CD4-positive, alpha-beta T cell treated with Interleukin-4 for 4 hours (primary cell): ENCODE data around the gene AGBL4.
"Not testable (repeated sequence)": the region's sequence is repeated elsewhere in the genome, so short reads cannot be mapped to it uniquely, and the experiment has no call there.

ENCODE experiments used
- DNase-seq: peaks from one replicate; pipeline ENCODE4 v3.0.0-alpha.2; 2020

The AGBL4 gene

GRCh38 chr1:50023292-50024159 lies at the start of gene AGBL4:
Gene AGBL4 (minus strand): TSS chr1:50023954.
- no peak for DNase-seq

GRCh38 chr1:50066806-50067205 lies 43.1 kb upstream of the AGBL4 start:
- DNase-seq: no peak

DNA sequence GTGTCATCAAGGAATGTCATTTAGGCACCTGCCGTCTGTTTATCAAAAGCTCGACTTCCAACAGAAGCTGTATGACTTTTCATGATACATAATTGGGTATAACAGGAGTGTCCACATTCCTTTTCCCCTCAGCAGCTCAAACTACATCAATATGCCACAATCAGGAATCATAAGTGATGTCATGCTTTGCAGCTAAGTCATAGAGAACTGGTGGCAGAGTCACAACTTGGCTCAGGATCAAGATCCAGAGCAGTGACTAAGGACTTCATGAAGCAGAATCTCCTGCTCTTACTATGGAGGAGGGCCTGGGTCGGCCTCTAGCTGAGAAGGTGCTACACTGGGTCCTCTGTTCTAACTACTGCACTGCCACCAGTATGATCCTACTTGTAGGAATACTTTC lies 36.5 kb upstream of the AGBL4 start:
- DNase-seq: no peak

- DNase-seq: no peak
These were observed 25.0 kb upstream of the AGBL4 start for GRCh38 chr1:50048791-50049190.

DNA sequence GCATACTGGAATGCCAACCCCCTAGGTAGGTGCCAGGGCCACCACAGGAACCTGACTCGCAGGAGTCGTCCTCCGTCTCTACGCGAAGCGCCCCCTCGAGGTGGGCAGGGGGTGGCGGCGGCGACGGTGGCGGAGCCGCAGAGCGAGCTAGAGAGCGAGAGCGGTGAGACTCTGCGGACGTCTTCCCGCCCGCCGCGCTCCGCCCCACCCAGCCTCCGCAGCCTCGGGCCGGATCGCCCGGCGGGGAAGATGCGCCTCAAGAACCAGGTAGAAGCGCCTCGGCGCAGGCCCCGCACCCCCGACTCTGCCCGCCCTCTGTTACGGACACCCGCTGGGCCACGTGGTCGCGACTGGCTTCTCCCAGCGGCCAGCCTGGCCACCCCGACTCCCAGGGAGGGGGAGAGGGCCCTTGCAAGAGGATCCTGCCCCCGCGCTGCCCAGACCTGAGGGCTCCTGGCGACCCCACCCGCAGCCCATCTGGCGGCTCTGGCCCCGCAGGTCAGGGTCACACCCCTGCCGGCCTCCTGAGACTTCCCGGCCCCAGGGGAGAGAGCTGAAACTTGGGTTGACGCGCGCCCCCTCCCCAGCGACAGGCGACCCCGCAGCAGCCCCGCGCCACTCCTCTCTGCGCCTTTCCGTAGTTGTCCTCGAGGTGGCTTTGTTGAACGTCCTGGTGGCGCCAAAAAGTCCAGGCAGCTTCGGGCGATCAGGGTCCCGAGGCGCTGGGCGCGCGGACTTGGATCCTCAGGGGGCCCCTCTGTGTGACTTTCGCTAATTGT lies 24.4 kb upstream of the AGBL4 start:
- DNase-seq: no peak

DNA sequence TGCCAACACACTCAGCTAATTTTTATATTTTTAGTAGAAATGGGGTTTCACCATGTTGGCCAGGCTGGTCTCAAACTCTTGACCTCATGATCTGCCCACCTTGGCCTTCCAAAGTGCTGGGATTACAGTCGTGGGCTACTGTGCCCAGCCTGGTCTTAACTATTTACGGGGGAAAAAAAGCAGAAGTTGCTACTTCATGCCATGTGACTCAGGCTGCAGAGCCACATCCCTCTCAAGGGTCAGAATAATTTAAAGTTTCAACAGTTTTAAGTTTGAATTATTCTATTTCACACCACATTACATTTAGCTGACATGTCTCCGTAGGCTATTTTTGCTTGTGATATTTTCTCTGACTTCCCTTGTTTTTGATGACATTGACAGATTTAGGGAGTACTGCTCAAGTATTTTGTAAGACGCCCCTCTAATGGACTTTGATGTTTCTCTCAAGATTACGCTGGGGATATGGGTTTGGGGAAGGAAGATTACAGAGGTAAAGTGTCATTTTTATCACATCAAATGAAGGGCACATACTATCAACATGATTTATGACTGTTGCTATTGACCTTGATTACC lies 14.6 kb upstream of the AGBL4 start:
- no peak for DNase-seq

DNA sequence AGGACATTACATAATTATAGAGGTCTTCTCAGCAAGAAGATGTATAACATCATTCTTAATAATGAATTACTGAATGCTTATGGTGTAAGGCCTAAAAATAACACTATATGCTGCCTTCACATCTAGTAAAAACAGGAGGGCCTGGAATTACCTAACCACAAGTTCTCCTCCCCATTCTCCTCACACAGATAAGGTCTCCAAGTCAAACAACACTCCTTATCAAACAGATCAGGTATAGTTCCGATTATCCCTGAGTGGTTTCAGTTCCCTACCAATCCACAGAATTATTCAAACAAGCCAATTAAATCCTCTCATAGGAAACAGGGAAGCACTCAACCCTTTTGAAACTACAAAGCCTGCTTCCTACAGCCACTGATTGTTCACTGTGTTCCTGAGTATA lies 4.0 kb upstream of the AGBL4 start:
- DNase-seq: no peak

- DNase-seq: no peak
These were observed 28.0 kb downstream of the AGBL4 start for GRCh38 chr1:49995734-49996133.

DNA sequence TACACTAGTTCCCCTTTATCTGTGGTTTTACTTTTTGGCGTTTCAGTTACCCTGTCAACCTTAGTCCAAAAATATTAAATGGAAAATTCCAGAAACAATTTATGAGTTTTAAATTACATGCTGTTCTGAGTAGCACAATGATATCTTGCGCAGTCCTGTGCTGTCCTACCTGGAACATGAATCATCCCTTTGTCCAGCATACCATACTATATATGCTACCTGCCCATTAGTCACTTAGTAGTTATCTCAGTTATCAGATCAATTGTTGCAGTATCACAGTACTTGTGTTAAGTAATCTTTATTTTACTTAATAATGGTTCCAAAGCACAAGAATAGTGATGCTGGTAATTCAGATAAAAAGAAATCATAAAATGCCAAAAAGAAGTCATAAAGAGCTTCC lies 52.7 kb downstream of the AGBL4 start:
- no peak for DNase-seq

- DNase-seq: no peak
These were observed 72.4 kb downstream of the AGBL4 start for GRCh38 chr1:49951385-49951784.

DNA sequence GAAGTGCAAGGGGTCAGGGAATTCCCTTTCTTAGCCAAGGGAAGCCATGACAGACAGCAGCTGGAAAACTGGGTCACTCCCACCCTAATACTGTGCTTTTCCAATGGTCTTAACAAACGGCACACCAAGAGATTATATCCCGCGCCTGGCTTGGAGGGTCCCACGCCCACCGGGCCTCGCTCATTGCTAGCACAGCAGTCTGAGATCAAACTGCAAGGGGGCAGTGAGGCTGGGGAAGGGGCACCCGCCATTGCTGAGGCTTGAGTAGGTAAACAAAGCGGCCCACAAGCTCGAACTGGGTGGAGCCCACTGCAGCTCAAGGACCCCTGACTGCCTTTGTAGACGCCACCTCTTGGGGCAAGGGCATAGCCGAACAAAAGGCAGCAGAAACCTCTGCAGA lies 108.5 kb downstream of the AGBL4 start:
- DNase-seq: not testable (repeated sequence)

GRCh38 chr1:49906365-49906764 lies 117.4 kb downstream of the AGBL4 start:
- DNase-seq: no peak

- DNase-seq: no peak
These were observed 159.2 kb downstream of the AGBL4 start for GRCh38 chr1:49864581-49864980.

GRCh38 chr1:49854741-49855140 lies 169.0 kb downstream of the AGBL4 start:
- no peak for DNase-seq

DNA sequence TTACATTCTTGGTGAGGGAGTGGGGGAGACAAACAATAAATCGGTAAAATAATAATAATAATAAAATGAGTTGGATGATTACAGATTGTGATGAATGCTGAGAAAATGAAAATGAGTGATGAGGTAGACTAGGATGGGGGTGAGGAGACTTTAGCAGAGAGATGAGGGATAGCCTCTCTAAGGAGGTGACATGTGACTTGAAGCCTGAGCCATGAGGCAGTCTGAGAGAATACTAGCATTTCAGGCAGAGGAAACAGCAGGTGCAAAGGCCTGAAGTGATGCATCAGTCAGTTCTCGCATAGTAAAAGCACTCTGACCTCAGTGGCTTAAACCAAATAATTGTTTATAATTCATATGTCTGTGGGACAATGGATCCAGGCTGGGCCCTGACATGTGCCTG lies 181.2 kb downstream of the AGBL4 start:
- no peak for DNase-seq

DNA sequence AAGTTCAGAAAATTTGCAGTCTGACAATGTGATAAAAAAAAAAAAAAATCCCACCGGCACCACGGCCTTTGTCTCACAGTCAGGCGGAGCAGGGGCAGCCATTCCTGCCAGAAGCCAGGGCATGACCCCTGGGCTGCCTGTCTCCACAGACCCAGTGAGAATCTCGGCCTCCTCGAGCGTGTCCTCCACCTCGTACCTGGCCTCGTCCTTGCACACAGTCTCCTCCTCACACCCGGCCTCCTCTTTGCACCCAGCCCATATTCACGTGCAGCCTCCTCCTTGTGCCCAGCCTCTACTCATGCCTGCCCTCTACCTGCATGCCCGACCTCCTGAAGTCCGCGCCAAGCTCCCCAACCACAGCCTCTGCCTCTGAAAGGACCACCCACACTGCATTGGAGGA lies 182.0 kb downstream of the AGBL4 start:
- no peak for DNase-seq

DNA sequence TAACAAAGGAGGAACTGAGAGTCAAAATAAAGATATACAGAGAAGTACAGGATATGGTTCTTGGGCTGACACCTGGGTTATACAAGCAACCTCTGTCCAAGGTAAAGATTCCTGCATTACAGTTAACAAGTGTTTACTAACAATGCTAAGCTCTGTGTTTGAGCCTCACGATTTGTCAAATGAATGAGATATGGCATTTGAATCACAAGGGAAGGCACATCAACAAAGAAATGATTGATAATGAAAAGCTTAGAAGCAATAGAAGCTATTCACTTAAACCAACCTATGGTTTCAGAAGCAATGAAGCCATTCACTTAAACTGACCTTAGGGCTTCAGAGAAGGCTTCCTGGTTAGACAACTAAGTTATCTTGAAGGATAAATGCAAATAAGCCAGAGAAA lies 199.5 kb downstream of the AGBL4 start:
- DNase-seq: no peak

GRCh38 chr1:49817681-49818080 lies 206.1 kb downstream of the AGBL4 start:
- no peak for DNase-seq

DNA sequence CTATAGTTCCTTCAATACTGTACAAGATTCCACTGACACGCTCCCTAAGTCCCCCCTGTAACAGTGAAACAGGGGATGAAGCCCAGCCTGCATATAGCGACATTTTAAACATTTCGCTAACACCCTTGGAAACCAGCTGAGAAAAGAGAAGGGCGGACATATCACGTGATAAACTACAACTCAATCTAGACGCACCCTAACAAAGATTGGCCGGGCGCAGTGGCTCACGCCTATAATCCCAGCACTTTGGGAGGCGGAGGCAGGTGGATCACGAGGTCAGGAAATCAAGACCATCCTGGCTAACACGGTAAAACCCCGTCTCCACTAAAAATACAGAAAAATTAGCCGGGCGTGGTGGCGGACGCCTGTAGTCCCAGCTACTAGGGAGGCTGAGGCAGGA lies 236.7 kb downstream of the AGBL4 start:
- not testable (repeated sequence) for DNase-seq

DNA sequence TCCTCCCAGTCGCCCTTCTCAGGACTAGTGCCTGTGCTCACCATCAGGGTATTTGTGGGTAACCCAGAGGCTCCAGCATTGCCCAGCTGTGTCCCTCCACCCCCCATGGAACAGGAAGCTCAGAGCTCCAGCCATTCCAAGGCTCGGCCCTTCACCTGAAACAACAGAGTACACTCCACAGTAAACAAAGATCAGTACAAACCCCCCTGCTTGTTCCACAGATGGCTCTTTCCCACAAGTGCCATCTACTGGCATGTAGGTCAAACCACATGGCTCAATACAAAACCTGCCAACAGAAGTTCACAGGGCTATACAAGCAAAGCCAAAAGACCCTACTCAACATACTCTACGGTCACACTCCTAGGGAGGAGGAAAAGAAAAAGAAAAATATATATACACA lies 258.7 kb downstream of the AGBL4 start:
- DNase-seq: no peak

- not testable (repeated sequence) for DNase-seq
These were observed 285.6 kb downstream of the AGBL4 start for GRCh38 chr1:49738118-49738517.

DNA sequence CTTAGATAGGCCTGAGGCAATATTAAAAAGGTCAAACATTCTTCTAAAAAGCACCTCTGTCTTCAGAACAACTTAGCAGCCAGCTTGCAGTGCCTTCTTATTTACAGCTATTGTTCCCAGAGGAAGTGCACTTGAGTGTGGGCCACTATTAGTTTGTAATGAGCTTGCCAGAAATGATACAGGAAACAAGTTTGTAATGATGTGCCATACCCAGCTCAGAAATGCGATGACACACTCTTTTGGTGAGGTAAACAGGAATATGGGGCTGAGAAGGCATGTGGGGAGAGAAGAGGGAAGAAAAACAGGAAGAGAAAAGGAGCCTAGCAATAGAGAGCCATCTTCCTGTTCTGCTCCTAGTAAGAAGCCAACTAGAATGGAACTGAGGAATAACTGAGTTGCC lies 295.4 kb downstream of the AGBL4 start:
- no peak for DNase-seq

DNA sequence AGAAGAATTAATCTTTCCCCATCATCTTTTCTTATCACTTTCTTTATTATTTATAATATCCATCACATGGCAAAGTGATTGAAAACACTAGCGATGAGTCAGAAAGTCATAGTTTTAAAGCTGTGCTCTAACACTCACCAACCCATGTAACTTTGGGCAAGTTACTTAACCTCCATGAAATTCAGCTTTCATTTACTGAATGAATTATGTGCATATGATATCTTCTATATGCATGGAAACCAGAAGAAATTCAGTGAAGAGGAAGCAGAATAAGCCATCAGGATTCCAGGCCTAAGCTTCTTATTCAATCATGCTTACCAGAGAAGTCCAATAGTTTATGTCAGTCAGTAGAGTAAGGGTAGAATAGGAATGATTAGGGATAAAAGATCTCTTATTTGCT lies 300.1 kb downstream of the AGBL4 start:
- DNase-seq: no peak

DNA sequence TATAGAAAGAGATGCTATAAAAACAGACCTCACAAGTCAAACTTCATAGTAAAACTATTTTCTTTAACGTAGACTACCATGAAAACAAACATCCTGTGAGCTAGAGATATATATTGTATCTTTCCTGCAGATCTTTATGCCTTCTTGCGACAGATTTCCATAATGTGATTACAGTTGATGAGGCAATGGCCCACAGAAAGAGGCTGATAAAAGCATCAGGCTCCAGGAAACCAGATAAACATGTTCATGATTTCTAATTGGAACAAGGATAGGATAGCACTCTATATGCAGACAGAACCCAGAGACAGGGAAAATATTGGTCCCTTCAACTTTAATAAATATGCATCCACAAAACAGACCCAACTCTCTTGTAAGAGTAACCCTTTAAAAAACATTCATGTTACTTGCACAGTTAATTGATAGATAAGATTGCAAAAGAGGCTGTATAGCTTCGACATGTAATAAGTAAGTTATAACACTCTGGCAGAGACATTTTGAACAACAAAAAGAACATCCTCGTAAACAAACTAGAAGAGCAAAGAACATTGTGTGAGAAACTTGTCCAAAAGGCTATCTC lies 329.4 kb downstream of the AGBL4 start:
- no peak for DNase-seq
